HG02870 (cell line): ENCODE measurements around the gene CDK5RAP3.
"Not testable (repeated sequence)": the region's sequence is repeated elsewhere in the genome, so short reads cannot be mapped to it uniquely, and the experiment has no call there.

Source experiments
- ATAC-seq: cut with Tn5 transposase; IDR thresholded peaks from one replicate; pipeline ENCODE4 v1.9.1; 2021; ENCODE audit warnings: mild to moderate bottlenecking, moderate library complexity; ENCODE audit not compliant: unreplicated experiment

Gene CDK5RAP3

GRCh38 chr17:47996201-47996600 lies 25.3 kb downstream of the CDK5RAP3 start:
- no peak for ATAC-seq

GRCh38 chr17:47997586-47997985 lies 26.7 kb downstream of the CDK5RAP3 start:
- no peak for ATAC-seq

GRCh38 chr17:47998044-47998443 lies 27.1 kb downstream of the CDK5RAP3 start:
- ATAC-seq = no peak

- no peak for ATAC-seq
Observed at GRCh38 chr17:47999582-47999981, 28.7 kb downstream of the CDK5RAP3 start.

- no peak for ATAC-seq
Observed at GRCh38 chr17:48001197-48001596, 30.3 kb downstream of the CDK5RAP3 start.

- ATAC-seq = not testable (repeated sequence)
Observed at GRCh38 chr17:48001657-48002056, 30.7 kb downstream of the CDK5RAP3 start.

DNA sequence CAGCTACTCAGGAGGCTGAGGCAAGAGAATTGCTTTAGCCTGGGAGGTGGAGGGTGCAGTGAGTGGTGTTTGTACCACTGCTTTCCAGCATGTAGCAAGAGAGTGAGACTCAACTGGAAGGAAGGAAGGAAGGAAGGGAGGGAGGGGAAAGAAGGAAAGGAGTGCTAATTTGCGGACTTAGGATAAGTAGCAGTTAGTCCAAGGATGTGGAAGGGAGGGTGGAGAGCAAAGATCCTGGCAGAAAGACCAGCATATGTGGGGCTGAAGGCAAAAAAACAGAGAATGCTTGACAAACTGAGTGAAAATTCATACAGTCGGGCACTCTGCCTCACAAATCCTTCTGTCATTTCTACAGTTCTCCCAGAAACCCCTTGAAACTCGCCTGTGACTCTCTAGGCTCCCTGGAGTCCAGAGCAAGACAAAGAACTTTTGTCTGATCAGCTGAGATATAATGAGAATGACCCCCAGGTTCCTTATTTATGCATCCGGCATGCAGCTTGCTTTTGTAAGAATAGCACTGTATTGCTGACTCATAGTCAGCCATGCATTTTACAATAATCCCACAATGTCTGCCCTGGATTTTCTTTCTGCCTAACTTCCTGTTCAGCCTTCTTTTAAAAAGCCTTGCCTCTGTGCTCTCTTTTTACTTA lies 31.5 kb downstream of the CDK5RAP3 start:
- no peak for ATAC-seq

- ATAC-seq = no peak
Observed at GRCh38 chr17:48002916-48003416, 32.1 kb downstream of the CDK5RAP3 start.

- ATAC-seq = no peak
Observed at GRCh38 chr17:48003417-48004151, 32.7 kb downstream of the CDK5RAP3 start.

DNA sequence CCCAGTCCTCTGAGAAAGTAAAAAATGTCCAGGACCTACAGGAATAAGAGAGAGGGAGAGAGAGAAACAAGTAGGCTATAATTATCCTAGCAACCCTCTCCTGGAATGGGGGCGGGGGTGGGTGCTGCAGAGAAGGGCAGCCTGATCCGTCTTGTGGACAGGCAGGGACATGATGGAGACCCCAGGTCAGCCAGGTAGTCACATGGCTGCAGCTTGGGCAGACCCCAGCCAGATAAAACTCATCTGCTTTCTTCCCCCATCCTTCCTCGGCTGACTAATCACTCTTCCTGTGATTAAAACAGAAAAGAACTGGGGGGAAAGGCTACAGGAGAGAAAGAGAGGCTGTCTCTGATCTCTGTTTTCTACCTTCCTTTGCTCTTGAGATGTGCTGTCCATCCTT lies 34.1 kb downstream of the CDK5RAP3 start:
- ATAC-seq = no peak

- no peak for ATAC-seq
Observed at GRCh38 chr17:48006936-48007709, 36.2 kb downstream of the CDK5RAP3 start.

- ATAC-seq = no peak
Observed at GRCh38 chr17:48010193-48010592, 39.3 kb downstream of the CDK5RAP3 start.

- no peak for ATAC-seq
Observed at GRCh38 chr17:48011405-48012150, 40.7 kb downstream of the CDK5RAP3 start.

DNA sequence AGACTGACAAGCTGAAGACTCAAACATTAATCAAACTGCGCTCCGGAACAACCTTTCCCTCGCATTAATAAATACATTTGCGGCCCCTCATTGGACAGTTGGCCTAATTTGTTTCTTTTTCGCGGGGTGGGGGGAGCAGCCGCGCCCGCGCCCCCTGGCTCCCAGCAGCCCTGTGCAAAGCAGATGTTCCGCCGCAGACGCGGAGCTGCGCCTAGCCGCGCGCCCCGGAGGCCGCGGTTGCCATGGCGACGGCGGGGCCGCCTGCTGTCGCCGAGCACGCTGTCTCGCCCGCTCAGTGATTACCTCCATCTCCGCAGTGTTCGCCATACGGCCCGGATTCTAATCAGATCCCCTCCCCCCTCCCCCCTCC lies 41.2 kb downstream of the CDK5RAP3 start:
- ATAC-seq = no peak

DNA sequence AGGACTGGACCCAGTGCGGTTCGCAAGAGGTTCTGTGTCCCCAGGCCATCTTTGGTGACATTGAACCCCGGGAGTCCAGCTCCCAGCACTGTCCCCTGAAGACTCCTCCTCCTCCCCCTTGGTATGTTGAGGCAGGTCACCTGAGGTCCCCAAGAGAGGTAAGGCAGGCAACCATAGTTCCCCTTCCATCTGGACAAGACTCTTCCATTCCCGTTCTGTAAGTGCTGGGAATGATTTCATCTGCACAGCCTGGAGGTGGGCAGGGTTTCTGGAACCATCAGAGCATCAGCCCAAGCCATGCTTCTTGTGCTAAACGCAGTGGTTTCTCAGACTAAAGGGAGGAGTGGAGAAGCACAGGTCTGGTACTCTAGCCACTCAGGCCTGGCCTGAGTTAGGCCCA lies 41.7 kb downstream of the CDK5RAP3 start:
- no peak for ATAC-seq

DNA sequence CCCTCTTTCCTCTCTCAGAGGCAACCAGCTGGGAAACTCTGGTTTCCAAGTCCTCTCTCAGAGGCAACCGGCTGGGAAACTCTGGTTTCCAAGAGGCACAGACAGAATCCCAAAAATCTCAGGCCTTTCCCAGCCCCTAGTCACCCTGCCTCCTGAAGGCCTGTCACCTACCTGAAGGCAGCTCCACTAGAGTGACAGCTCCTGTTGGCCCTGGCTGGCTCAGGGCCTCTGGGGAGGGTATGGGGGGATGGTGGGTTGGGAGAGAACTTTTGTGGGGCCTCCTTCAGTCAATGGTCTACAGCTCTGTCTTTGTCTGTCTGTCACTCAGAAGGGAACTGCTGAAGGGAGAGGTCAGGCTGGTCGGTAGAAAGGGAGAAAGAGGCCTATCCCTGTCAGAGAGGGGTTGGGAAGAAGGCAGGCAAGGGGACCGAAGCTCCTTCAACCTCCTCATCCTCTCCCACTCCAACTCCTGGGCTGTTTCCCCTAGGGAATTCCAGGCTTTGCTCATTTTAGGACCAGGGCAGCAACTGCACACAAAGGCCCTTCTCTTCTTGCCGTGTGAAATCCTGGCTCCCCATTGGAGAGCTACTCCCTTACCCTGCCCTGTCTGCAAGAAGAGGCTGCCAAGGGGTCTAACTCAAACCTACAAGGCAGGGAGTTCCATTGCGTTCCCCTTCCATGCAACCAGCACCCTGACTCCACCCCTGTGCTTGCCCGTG lies 43.1 kb downstream of the CDK5RAP3 start:
- ATAC-seq = no peak

DNA sequence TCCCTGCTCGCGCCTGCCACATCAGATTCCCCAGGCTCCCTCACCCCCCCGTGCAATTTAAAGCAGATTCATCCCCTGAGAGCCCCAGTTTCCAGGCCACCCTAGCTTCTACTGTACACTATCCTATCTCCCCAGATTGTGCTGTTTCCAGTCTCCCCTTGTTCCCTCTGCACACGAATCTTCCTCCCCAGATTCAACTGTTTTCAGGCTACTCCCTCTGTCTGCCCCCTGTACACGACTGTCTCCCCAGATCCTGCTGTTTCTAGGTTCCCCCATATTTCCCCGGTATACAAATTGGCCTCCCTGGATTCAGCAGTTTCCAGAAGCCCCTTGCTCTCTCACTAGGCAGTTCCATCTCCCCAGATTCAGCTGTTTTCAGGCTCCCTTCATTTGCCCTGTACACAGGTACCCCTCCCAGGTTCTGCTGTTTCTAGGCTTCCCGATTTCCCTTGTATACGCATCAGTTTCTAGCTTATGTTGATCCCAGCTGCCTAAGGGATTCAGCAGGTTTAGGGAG lies 43.7 kb downstream of the CDK5RAP3 start:
- ATAC-seq = no peak

DNA sequence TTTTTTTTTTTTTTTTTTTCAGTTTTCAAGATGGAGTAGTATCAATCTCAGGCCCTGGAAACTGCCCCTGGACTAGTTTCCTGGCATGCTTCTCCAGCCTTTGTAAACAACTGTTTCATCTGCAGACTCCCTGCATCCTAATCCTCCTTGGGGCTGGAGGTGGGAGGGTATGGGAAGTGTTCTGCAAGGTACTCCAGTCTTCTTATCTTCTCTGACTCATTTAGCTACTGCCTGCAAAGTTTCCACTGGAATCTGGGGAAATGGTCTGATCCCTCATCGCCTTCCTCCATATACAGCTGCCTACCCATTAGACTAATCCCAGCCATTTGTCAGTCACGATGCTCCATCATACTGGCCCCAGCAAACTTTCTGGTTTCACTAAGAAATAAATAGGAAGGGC lies 45.2 kb downstream of the CDK5RAP3 start:
- no peak for ATAC-seq

DNA sequence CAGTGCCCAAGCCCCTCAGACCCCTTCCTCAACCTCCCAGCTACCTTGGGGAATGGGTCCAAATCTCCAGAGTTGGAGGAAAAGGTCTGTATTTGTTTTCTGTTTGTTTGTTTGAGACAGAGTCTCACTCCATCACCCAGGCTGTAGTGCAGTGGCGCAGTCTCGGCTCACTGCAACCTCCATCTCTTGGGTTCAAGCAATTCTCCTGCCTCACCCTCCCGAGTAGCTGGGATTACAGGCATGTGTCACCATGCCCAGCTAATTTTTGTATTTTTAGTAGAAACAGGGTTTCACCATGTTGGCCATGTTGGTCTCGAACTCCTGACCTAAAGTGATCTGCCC lies 46.9 kb downstream of the CDK5RAP3 start:
- not testable (repeated sequence) for ATAC-seq

DNA sequence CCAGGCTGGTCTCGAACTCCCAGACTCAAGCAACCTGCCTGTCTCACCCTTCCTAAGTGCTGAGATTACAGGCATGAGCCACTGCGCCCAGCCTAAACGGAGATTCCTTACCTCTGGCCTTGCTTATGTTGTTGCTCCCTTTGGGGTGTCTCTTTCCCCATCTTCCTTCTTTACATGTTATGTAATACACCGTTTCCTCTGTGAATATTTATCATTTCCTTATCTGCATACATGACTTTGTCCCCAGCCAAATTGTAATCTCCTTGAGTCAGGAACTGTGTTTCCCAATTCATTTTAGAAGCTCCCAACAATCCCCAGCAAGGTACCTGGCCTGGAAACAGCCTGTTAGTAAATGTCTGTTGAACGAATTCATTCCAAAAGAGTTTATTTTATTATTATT lies 51.0 kb downstream of the CDK5RAP3 start:
- no peak for ATAC-seq
